NCI-H1694 (cell line): ENCODE results near the gene ELK3.
A peak's percentile ranks its signal among the peaks of the same experiment; 100 is the strongest.

Experiments
- DNase-seq: peaks from one replicate; lab custom pipeline; 2025; lab: John Stamatoyannopoulos, UW

The ELK3 gene

DNA sequence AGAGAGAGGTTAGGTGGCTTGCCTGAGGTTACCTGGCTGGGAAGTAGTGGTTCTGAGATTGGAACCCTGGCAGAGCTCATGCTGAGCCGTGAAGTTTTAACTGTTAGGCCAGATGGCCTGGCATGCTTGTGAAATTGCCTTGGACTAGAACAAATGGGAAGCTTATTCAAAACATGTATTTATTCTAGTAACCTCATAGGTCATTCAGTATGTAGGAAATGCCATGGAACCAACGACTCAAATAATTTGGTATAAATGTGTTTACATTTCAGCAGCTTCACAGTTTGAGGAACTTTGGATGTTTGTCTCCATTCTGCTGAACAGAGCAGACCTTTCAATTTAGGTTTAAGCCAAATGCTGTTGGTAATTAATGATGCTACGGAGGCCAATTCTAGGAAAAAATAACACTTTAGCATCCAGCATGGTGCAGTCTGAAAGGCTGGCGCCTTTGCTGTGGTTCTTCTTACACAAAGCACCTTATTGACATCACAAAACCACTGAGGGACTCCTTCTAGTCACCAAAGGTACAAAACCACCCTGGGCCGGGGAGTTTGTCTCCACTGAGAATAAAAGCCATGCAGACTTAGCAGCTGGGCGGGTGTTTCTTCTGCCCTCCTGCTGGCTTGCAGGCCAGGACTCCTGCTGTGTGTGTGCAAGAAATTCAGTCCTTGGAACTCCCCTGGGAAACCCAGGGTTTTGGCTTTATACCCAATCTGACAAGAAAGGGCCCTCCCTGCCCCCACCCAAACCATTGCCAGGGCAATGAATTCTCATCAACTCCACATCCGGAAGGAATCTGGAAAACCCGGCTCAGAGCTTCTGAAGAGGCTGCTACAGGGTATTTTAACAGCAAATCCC, 64.2 kb downstream of the ELK3 start:
- peak; percentile 68 for DNase-seq

DNA sequence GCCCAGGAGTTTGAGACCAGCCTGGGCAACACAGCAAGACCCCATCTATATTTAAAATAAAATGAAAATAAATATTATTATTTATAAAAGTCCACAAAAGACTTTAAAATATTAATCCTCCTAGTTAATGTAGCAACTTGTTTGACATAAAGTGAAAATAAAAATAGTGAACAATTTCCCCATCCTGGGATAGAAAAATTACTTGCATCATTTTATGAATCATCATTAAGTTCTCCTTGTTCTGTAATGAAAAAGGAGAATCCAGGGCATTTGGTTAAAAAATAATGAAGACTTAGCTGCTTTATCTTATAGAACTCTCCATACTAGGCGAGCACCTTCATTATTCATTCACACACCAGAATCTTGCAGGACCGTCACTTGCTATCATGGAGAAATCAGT, 66.1 kb downstream of the ELK3 start:
- no peak for DNase-seq

DNA sequence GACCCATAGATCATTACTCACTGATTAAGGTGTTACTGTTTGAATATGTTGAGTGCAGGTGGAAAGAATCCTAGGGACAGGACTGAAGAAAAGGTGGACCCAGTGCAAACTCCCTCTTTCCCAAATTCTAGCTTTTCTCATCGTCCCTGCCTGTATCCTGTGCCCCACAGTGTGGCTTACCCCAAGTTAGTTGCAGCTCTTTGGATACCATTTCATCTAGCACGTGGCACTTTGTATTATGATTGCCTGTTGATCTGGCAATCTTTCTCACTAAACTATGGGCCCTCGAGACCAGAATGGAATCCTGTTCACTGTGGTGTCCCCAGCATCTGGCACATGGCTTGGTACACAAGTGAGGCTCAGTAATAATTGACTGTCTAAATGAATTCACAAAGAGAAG, 66.5 kb downstream of the ELK3 start:
- DNase-seq = no peak

DNA sequence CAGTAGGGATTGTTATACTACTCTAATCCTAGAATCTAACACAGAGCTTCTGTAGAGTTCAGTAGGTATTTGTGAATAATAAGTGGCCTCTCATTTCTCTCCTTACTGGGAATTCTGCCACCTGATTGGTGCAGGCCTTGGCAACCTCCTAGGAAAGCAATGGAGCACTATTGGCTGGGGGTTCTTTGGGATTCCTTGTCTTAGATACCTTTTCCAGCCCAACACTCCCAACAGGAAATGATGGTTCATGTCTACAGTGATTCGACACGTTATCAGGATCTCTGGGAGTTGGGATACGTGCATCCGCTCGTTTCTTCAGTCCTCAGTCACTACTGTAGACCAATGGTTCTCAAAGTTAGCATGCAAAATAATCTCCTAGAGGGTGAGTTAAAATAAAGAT, 67.4 kb downstream of the ELK3 start:
- DNase-seq = no peak

DNA sequence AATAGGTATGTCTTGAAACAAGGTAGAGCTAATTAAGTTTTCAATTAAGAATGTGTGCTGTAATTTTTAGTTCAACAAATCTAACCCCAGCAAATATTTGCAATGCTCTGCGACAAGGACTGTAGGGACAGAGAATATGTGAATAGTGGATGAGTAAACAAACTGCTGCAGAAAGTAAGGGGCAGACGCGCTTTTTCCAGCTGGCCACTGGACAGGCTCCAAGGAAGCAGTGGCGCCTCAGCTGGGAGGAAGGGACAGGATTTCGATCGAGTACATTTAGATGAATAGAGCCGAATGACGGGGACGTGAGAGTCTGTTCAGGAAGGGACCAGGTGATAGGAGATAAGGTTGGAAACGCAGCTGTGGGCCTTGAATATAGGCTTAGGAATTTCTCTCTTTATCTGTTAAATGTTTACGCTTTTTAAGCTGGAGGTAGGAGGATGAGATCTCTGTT, 69.3 kb downstream of the ELK3 start:
- DNase-seq = no peak

DNA sequence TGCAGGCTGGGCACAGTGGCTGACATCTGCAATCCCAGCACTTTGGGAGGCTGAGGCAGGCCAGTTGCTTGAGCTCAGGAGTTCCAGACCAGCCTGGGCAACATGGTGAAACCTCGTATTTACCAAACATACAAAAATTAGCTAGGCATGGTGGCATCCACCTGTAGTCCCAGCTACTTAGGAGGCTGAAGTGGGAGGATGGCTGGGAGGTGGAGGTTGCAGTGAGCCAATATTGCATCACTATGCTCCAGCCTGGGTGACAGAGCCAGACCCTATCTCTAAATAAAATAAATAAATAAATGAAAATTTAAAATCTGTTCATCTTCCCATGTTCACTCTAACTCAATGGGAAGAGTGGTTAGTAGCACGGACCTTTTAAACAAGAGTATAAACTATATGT, 71.2 kb downstream of the ELK3 start:
- DNase-seq = no peak

DNA sequence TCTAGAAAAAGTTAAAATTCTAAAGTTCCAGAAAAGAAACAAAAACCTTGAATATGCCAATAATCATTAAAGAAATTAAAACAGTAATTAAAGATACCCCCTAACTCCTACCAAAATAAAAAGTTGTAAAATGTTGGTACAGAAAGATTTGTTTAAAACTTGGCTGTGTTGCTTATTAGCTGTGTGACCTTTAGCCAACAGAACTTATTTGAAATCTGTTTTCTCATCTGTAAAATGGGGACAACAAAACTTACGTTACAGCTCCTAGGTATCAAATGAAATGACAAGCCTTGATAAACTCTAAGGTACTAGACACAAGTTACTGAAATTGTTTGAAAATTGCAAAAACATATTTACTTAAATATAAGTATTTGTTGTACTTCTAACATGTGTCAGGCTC, 71.7 kb downstream of the ELK3 start:
- no peak for DNase-seq

DNA sequence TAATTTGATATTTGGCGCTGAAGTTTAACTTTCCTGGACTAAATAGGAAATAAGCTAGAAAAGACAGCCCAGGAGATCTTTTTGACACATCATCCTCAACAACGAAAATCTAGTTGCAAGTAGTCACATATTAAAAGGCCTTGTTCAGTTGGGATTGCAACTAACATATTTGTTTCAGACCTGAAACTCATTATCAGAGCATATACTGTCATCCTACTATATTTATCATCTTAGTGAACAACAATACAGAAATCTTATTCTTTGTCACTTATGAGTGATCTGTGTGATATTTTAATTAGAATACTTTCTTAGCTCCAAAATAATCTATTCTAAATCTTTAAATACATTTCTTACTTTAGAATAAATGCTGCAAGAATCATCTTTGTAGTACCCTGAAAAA, 72.1 kb downstream of the ELK3 start:
- no peak for DNase-seq

DNA sequence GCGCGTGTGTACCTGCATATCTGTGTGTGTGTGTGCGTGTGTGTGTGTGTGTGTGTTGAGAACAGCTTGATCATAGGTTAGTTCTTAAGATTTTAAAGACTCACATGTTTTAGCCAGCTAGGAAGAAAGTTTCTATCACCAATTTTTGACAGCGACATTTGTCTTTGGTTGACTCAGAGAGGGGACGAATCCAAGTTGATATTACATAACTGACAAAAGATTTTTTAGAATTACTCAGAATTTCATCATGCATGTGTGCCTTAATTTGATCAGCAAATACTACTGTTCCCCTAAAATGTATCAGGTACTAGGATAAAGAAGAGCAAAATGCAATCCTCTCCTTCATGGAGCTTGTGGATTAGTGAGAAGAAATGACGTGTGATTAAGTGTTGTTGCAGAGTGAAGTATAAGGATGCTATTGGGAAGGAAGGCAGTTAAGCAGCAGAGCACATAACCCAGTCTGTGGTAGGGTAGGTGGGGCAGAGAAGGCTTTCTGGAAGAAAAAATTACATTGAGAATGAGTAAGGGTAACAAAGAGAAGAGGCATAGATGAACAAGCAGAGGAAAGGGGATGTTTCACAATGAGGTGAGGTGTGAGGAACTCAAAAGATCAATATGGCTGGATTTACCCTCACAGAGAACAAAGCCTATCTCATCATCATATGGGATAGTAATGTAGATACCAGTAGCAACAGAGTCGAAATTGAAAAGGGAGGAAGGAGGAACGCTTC, 77.5 kb downstream of the ELK3 start:
- DNase-seq = no peak

DNA sequence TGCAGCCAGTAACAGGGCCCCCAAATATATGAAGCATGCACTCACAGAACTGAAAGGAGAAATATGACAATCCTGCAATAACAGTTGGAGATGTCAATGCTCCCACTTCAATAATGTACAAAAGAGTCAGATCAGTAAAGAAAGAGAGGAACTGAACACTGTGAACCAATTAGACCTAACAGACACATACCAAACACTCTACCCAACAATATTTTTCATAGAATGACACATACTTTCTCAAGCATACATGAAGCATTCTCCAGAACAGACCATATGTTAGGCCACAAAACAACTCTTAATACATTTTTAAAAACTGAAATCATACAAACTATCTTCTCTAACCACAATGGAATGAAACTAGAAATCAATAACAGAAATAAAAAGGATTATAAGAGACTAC, 80.2 kb downstream of the ELK3 start:
- no peak for DNase-seq

DNA sequence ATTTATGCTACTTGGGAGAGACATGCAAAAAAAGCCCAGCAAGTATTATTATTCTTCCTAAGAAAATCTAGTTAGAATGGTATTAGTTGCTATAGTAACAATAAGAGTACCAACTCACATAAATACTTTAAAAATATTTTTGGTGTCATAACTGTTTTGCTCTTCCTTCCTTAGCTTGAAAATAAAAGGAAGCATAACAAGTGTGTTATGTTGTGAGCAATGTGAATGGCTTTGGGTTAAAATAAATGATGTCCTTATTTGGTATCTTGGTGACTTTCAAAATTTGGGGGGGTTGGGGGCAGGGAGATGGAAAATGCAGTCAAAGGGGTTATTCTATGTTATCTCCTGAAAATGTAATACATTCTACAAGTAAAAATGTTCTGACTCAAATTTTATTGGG, 91.0 kb downstream of the ELK3 start:
- no peak for DNase-seq

DNA sequence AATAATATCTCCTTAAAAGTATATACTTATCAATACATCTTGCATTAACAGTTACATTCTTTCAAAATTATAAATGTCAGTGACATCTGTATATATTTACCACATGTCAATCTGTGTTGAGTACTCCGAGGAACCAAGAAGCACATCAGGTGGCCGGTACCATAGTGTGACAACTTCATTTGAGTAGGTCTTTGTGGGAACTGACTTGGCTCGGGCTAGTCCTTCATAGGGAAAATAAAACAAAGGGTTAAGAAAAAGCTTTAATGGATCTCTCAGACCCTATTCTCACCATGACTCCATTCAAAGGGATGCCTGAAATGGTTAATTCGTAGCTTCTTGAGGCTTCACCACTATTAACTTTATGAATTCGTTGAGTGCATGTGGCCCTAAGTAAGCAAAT, 94.9 kb downstream of the ELK3 start:
- DNase-seq = no peak

DNA sequence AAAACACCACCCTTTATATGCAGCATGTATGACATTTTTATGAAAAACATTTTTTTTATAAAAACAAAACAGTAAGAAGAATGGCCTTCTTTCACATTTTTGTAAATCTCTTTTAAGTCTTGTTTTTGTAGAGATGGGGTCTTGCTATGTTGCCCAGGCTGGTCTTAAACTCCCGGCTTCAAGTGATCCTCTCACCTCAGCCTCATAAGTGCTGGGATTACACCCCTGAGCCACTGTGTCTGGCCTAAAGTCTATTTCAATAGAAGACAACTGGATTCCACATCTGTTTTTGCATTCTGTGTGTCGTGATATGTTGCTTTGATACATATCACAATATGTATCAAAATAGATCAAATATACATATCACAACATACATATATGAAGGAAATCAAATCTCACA, 98.9 kb downstream of the ELK3 start:
- no peak for DNase-seq

DNA sequence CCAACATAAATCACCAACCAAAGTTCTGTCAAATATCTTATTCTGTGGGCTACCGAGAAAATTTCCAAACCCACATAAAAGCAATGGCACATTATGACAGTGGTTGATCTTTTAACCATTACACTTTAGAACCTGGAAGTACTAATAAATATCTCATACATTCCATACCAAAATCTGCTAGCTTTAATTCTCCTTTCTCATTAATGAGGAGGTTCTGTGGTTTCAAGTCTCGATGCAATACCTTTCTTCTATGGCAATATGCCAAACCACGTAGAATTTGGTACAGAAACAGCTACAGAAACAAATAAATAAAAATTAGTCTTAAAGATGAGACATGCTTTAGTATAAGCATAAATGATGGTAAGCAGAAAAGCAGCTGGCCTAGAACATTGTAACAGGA, 100.7 kb downstream of the ELK3 start:
- no peak for DNase-seq

DNA sequence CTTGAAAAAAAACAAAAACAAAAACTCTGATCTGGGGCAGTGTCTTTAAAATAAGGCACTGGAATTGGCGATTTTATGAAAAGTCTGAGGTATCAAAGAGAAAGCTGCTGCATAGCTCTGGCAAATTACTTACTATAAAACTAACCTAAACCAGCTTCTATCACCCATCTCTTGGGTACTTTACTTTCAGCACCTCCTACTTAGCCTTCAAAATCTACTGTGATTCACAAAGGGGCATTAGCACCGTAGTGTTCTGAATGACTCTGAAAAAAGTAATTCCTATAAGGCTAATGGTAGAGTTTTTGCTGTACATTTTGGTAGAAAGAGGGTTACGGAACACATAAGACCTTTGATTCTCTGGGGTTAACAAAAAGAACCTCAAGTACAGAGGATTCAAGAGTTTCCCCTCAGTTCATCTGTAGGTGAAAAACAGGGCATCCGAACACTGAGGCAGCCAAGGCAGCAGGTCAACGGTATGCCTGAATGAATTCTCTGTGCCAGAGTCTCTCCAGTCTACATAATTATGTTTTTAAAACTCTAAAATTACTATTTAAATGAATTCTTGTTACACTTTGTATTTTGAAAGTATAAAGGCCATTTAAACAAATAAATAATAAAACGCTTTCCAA, 101.5 kb downstream of the ELK3 start:
- no peak for DNase-seq

DNA sequence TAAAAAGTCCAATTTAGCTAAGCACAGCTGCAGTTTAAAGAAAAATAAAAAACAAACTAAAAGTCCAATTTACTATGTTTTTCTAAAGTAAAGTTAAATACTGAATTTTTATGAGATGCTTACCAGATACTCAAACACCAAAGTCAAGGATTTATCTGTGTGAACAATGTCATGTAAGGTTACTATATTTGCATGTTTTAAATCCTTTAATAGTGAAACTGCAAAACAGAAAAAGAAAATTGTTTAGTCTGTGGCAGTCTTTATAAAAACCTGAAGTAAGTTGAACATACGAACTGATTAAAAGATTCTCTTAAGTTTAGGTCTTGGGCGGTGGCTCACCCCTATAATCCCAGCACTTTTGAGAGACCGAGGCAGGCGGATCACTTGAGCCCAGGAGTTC, 103.3 kb downstream of the ELK3 start:
- DNase-seq = no peak

DNA sequence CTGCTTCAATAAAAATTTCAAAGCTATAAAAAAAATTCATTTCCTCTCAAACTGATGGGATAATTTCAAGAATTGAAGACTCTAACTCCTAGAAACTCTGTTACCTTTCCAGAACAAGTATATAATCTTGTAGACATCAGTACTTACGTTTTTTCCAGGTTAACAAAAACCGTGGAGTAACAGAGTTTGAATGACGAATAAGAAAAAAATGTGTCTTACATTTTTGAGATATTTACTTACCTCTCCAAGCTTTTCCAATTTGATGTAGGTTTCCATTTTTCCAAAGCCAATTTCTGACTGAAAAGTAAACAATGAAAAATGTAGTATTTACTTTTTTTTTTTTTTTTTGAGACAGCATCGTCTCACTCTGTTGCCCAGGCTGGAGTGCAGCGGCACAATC, 105.9 kb downstream of the ELK3 start:
- no peak for DNase-seq

DNA sequence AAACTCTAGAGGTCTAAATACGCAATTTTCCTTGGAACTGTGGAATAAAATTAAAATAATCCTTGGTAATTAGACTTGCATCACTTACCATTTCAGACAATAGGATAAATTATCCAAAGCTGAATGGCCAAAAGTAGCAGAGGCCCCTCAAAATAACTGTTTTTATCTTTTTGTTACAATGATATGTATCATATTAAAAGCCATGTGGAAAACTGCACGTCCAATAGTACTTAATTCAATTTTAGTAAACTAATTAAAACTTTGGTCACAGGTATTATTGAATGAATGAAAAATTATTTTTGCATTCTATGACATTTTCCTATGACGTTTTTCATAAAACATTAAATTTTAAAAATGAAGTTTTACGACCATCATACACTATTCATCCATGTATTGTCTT, 107.6 kb downstream of the ELK3 start:
- DNase-seq = no peak

DNA sequence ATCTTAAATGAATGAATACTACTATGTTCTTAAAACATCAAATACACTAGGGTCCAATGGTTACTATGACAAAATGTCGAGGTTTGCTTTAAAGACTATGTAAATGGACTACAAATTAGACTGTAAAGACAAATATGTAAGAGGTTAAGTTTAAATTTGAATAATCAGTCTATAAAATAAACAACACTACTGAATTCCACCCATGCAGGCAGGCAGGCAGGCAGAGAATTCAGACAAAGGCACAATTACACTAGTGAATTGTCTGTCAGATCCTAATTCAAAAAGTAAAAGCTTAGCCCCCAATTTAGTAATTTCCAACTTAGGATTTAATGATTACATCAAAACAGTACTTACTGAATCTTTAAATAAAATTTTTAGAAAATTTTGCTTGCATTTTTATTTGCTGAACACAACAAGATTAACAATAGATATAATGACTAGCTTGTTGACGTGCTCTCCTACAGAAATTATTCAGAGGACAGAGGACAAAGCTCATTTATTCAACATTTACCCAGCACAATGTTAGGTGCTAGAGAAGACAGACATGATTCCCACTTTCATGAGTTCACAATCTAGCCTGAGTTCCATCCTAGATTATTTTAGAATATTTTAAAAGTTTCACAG, 108.6 kb downstream of the ELK3 start:
- DNase-seq = no peak

DNA sequence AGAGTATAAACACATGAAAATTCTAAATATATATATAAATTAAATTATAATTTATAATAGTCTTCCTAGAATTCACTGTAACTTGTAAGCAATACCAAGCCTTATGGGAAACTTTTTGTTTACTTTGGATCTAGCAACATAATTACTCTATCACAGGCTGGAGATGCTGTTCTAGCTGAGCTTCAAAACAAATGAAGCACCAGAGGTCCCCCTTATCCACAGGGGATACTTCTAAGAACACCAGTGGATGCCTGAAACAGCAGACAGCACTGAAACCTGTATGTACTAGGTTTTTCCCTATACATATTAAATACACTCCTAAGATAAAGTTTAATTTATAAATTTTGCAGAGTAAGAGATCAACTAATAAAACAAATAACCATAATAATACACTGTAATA, 109.5 kb downstream of the ELK3 start:
- no peak for DNase-seq

DNA sequence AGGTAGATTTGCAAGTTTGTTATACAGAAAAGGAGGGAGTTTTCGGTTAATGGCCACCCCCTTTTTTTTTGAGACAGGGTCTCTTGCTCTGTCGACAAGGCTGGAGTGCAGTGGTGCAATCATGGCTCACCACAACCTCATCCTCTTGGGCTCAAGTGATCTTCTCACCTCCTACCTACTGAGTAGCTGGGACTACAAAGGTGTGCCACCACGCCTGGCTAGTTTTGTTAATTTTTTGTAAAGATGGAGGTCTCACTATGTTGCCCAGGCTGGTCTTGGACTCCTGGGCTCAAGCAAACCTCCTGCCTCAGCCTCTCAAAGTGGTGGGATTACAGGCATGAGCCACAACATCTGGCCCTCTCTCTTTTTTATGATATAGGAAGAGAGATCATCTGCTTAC, 111.5 kb downstream of the ELK3 start:
- no peak for DNase-seq

DNA sequence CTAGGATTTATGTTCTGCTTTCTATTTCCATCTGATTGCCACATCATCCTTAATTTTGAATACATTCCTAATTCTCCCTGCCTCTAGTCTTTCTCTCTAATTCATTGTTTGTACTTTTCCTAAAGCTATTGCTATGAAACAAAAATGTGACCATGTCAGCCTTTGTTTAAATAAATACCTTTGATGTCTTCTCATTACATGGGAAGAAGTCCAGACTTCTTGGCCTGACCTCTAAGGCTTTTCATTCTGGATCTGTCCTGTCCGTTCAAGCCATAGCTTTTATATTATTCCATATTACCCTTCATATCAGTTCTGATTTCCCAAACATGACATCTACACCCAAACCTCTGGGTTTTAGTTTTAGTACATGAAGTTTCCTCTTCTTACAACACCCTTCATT, 114.7 kb downstream of the ELK3 start:
- DNase-seq = no peak

DNA sequence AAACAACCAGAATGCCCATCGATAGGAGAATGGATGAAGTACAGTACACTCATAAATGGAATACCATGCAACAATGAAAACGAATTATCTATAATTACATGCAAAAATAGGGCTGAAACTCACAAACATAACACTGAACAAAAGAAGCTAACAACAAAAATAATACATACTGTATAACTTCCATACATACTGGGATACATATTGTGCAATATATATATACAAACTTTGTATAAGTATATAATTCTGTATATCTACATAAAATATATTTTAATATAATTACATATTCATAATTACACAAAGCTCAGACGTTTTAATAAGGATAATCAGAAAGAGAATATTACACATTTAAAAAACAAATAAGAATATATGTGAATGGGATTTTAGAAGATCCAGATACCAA, 115.9 kb downstream of the ELK3 start:
- no peak for DNase-seq
